ENCODE results near the gene ABHD17B.

DNA sequence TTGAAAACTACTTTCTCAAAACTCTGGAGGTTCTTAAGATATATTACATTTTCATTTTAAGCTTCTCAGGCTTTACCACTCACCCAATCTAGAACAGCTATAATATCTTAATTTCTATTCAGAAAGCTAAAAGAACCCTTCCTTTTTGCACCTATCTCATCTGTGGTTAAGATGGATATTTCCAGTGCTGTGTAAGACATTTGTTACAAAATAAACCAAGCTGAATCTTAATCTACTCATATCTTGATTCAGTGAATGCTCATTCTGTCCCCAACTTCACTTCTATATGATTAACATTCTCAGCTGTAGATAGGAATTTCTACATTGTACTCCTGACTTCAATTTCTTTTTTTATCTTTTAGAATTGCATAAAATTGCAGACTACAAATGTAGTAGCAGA lies 15.0 kb downstream of the ABHD17B start:
- no peak for TF ChIP-seq POLR2A (IDR thresholded peaks at IDR 0.05; ENCODE audit: low read length)
- no peak for TF ChIP-seq GATA1 (IDR thresholded peaks at IDR 0.05; ENCODE audit: low read depth, low read length)
